HG03066 (cell line): ENCODE data around the gene KNTC1.
"Not testable (repeated sequence)": the region's sequence is repeated elsewhere in the genome, so short reads cannot be mapped to it uniquely, and the experiment has no call there.

Source experiments
- ATAC-seq: cut with Tn5 transposase; IDR thresholded peaks from one replicate; pipeline ENCODE4 v1.9.1; 2021; ENCODE audit warnings: low read depth; ENCODE audit not compliant: unreplicated experiment

The KNTC1 gene

DNA sequence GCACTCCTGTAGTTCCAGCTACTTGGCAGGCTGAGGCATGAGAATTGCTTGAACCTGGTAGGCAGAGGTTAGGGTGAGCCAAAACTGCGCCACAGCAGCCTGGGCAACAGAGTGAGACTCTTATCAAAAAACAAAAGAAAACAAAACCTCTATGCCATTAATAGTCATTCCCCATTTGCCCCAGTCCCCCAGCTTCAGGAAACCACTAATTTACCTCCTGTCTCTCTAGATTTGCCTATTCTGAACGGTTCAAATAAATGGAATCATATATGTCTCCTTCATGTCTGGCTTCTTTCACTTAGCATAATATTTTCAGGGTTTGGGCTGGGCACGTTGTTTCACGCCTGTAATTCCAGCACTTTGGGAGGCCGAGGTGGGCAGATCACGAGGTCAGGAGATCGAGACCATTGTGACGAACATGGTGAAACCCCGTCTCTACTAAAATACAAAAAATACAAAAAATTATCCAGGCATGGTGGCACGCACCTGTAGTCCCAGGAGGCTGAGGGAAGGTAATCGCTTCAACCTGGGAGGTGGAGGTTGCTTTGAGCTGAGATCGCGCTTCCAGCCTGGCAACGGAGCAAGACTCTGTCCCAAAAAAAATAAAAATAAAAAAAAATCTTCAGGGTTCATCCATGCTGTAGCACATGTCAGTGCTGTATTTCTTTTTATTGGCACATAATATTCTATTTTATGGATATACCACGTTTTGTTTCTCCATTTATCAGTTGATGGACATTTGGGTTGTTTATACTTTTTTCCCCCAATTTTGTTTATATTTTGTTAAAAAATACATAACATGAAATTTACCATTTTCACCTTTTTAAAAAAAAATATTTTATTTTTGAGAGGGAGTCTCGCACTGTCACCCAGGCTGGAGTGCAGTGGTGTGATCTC, 31.9 kb downstream of the KNTC1 start:
- ATAC-seq = no peak

DNA sequence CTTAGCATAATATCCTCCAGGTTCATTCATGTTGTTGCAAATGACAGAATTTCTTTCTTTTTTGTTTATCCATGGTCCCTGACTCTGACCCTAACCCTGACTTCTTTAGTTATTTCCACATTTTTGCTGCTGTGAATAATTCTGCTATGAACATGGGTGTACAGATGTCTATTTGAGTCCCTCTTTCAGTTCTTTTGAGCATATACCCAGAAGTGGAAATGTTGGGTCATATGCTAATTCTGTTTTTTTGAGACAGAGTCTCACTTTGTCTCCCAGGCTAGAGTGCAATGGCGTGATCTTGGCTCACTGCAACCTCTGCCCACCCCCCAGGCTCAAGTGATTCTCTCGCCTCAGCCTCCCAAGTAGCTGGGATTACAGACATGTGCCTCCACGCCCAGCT, 33.1 kb downstream of the KNTC1 start:
- no peak for ATAC-seq

DNA sequence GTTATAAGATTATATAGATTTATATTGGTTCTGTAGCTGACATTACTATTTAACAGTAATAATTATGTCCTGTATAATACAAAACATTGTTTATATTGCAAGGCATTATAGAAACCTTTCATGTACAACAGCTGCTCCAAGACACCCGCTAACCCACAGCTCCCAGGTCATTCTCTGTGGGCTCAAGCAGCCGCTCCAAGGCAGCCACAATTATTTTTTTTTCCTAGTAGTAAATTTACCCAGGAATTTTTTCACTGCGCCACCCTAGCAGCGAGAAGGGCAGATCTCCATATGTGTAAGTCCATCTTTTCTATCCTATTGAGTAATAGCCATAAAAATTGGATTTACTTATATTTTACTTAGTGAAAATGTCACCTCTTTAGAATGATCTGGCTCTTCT, 36.3 kb downstream of the KNTC1 start:
- ATAC-seq = no peak

DNA sequence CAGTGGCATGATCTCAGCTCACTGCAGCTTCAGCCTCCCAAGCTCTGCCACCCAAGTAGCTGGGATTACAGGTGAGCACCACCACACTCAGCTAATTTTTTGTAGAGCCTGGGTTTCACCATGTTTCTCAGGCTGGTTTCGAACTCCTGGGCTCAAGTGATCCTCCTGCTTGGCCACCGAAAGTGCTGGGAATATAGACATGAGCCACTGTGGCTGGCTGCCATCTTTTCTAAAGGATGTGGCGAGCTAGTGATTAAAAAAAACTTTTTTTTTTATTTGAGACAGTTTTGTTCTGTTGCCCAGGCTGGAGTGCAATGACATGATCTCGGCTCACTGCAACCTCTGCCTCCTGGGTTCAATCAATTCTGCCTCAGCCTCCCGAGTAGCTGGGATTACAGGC, 39.8 kb downstream of the KNTC1 start:
- not testable (repeated sequence) for ATAC-seq

DNA sequence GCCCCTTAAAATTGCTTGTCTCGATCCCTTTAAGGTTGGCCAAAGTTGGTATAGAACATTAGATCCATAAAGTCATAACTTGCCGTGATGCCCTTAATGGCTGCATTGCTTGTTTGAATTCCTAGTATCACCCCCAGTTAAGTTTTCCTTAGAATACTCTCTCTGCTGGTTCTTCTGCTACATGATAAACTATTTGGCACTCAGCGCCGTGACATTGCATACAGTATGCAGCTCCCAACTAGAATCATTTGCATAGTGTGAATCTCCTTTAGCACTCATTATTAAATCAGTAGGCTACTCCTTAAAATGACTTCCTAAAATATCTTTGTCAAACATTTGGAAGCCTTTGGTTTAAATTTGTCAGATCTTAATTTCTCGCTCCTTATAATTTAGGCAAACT, 42.2 kb downstream of the KNTC1 start:
- ATAC-seq = no peak

DNA sequence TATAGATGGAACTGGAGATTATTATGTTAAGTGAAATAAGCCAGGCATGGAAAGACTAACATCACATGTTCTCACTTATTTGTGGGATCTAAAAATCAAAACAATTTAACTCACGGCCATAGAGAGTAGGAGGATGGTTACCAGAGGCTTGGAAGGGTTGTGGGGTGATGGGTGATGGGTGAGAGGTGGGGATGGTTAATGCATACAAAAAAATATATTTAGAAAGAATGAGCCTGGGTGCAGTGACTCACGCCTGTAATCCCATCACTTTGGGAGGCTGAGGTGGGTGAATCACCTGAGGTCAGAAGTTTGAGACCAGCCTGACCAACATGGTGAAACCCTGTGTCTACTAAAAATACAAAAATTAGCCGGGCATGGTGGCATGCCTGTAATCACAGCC, 43.0 kb downstream of the KNTC1 start:
- not testable (repeated sequence) for ATAC-seq

DNA sequence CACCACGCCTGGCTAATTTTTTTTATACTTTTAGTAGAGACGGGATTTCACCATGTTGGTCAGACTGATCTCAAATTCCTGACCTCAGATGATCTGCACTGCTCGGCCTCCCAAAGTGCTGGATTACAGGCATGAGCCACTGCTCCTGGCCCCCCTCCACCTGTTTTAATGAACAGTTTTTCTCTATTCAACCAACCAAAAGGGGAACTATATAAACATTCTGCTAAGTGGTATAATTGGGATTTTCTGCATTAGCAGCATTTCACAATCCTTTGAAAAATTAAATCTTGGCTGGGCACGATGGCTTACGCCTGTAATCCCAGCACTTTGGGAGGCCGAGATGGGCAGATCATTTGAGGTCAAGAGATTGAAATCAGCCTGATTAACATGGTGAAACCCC, 44.8 kb downstream of the KNTC1 start:
- no peak for ATAC-seq

DNA sequence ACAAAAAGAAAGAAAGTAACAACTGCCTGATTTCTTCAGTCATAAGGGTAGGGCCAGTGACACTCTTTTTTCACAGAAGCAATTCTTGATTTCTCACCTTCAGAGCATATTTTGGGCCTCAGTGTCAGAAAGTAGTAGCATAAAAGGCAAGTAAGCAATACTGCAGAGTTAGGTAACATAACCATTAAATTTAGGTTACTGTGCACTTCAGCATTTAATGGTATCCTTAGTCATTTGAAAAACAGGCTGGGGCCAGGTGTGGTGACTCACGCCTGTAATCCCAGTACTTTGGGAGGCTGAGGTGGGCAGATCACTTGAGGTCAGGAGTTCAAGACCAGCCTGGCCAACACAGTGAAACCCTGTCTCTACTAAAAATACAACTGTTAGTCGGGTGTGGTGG, 56.2 kb downstream of the KNTC1 start:
- ATAC-seq = not testable (repeated sequence)

DNA sequence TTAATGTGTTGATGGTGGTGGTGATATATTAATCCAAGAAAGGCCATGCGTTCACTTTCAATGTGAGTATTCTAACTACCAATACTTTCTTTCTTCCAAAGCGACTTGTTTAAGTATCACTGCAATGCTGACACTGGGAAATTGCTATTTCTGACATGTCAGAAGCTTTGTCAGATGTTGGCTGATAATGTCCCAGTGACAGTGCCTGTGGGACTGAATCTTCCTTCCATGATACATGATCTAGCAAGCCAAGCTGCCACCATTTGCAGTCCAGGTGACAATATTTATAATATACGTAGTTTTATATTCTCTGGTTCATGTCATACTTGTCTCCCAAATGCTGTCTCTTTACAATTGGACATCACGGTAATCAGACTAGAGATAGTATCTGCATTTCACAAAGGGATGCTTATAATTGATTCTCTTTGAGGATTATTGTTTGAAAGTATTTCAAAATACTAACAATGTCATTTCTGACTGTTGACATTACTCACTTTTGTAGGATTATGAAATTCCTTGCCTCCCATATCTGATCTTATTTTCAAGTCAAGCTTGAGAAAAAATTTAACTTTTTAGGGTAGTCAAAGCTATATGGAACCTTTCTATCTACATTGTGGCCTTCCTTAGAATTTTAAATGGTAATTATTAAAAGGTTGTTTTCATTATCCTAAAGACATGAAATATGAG, 57.3 kb downstream of the KNTC1 start:
- ATAC-seq = no peak

DNA sequence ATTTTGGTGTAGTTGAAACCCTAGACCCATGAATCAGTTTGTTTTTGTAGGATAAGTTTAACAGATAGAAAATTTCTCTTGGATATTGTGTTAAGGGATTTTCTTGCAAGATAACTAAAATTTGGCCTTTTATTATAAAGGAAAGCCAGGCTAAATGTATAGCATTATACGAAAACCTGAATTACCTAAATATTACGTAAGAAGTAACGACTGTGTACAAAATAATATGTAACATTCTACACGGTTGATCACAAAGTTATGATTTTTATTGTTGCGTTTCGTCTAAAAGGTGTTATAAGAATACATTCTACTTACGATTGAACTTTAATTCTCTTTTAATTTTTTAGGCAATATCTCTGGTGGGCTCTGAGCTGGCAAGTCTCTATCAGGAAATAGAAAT, 63.9 kb downstream of the KNTC1 start:
- ATAC-seq = no peak

DNA sequence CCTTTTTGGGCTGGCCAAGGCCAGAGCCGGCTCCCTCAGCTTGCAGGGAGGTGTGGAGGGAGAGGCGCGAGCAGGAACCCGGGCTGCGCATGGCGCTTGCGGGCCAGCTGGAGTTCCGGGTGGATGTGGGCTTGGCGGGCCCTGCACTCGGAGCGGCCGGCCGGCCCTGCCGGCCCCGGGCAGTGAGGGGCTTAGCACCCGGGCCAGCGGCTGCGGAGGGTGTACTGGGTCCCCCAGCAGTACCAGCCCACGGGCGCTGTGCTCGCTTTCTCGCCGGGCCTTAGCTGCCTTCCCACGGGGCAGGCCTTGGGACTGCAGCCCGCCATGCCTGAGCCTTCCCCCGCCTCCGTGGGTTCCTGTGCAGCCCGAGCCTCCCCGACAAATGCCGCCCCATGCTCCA, 64.9 kb downstream of the KNTC1 start:
- ATAC-seq = not testable (repeated sequence)

DNA sequence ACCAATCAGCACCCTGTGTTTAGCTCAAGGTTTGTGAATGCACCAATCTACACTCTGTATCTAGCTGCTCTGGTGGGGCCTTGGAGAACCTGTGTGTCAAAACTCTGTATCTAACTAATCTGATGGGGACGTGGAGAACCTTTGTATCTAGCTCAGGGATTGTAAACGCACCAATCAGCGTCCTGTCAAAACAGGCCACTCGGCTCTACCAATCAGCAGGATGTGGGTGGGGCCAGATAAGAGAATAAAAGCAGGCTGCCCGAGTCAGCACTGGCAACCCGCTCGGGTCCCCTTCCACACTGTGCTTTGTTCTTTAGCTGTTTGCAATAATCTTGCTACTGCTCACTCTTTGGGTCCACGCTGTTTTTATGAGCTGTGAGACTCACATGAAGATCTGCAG, 65.5 kb downstream of the KNTC1 start:
- ATAC-seq = not testable (repeated sequence)

DNA sequence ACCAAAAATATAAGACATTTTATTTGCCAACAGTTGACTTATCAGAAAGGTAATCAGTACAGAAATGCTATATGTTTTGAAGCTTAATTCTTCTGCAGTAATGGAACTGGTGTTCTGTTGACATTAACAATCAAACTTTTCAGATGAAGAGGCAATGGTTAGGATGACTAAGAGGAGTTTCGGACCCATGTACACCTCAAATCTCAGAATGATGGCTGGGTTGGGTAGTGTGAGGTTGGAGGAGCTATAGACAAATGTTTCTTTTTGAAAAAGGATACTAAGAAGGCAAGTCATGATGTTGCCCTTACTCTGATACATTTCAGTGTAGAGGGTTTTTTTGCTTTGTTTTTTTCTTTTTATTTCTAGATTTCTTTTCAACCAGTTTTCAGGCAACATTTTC, 66.9 kb downstream of the KNTC1 start:
- ATAC-seq = no peak

DNA sequence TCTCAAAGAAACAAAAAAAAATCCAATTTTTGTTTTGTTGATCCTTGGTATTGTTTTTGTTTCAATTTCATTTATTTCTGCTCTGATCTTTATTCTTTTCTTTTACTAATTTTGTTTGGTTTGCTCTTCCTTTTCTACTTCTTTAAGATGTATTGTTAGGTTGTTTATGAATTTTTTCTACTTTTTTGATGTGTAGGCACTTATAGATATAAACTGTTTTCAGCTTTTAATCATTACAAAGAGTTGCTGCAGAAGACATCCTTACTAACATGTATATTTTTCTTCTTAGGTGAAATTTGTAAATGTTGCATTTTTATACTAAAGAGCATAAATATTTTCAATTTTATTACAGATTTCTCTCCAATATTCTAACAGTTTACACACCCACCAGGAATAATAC, 69.8 kb downstream of the KNTC1 start:
- no peak for ATAC-seq

DNA sequence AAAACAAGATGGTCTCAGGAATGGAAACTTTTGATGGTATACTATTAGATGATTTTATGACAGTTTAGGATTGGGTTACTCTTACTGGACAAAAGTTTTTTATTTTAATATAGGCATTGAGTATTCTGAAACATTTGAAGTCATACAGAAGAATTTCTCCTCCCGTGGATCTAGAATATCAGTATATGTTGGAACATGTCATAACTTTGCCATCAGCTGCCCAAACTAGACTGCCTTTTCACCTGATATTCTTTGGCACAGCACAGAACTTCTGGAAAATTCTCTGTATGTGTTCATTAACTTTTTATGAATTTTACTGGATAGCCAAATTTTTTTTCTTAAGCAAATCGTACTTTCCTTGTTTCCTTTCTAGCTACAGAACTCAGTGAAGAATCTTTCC, 75.4 kb downstream of the KNTC1 start:
- no peak for ATAC-seq

DNA sequence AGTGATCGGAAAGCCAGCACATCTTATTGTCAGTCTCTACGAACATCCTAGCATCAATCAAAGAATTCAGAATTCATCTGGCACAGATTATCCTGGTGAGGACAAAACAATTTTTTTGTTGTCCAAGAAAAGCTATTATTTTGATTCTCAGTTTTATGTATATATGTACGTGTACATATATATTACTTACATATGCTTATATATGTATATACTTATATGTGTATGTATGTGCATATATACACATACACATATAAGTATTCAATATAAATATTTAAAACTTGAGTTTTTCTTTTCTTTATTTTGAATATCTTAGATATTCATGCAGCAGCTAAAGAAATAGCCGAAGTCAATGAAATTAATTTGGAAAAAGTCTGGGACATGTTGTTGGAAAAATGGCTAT, 77.9 kb downstream of the KNTC1 start:
- no peak for ATAC-seq

DNA sequence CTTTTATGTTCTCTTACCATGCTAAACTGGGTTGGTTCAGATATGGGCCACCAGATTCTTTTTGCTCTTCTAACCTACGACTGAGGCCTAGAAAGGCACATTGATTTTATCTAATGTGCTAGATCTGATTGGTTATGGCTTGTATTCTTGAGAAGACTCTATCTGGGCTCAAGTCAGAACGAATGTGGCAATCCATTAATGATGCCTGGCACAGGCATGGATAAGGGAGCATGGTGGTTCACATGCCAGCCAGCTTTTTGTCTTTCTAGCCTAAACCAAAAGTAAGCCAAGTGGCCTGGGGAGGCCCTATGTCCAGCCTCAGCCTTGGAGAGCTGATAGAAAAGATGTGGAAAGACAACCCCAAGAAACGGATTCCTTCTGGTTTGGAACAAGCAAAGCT, 82.7 kb downstream of the KNTC1 start:
- no peak for ATAC-seq

DNA sequence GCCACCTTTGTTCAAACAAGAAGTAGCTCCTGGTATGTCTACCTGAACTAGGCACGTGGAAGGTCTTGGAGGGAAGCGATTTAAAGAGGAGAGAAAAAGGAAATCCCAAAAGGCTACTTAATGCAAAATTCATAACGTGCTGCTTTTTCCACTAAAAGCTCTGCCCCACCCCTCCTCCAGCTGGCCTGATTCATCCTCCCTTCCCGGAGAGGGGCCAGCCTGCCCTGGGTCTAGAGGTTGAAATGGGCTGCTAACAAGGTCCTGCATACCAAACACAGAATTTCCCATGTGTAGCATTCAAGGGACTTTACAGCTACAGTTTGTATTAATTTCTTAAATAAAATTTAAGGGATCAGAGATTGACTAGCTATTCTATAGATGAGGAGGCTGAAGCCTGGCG, 83.2 kb downstream of the KNTC1 start:
- ATAC-seq = no peak

DNA sequence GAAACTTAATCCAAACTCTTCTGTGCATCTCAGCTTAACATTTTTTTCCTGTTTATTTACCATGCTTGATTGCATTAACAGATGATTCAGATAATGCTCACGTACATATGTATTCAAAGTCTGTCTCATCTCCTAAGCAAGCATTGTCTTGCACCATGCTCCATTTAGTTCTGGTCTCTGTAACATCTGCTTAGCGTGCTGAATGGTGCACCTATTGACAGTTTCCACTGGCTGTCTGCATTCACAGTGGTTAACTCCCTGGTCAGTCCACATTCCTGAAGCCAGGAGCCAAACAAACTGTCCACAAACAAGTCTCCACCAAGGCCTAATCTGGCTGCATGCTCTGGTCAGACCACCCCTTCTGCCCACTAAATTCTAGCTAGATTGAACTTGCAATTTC, 83.9 kb downstream of the KNTC1 start:
- ATAC-seq = no peak

DNA sequence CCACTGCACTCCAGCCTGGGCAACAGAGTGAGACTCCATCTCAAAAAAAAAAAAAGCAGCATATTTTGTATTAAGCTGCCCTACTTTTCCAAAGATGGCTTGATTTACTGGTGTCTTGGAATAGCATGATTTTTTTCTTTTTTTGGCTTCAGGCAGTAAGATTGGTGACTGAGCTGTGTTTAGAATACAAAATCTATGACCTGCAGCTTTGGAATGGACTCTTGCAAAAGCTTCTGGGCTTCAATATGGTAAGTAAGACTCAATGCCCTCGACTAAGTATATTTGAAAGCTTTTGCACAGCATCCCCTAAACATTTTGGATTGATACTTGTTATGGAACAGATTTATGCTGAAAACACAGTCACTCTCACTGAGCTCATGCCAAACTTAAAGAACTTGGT, 87.8 kb downstream of the KNTC1 start:
- ATAC-seq = no peak

DNA sequence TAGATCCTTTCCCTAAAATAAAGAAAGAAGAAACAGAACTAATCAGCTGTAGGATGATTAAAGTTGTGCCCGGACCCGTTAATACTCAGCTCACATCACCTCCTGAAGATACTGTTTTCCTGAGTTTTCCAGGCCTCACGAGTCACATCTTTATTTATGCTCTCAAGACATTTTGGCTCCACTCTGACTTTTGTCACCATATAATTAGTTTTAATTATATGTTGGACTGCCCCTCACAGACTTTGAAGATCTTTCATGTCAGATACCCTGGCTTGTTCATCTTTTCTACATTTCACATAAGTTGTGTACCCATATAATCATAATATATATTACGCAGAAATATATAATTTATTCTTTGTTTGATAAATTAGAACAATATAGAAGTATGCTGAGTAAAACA, 88.7 kb downstream of the KNTC1 start:
- no peak for ATAC-seq

DNA sequence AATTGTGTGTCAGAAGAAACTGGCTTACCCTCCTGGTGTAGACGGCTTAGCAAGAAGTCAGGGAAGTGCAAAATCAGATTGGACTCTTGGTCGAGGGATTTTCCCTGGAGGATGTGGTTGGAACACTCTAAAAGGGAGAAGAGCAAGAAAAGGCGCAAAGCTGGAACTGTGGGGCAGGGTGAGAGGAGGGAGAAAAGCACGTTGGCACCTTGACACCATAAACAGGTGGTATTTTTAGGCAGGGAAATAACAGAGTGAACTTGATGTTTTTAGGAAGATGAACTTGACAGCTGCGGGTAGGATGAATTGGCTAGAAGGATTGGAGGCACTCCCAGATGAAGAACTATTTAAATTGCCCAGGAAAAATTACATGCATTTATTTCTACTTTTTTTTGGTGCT, 108.4 kb downstream of the KNTC1 start:
- ATAC-seq = no peak
